Measurements from ENCODE around the gene C19orf25. TPM values are rescaled to one million over a fixed set of nuclear protein-coding genes. Genes with fewer than 3 reads are reported as not detected.

C19orf25 gene
- total RNA-seq: 30.6 TPM

GRCh38 chr19:1478934-1479707 lies at the start of gene C19orf25:
TSS of gene C19orf25 (minus strand) at chr19:1479215. CDS start at chr19:1478903, 312 bp downstream.

GRCh38 chr19:1523412-1524286 lies 44.6 kb upstream of the C19orf25 start, which contains the start of gene PLK5:
TSS of gene PLK5 (plus strand) at chr19:1524077. CDS start at chr19:1526997, 2,920 bp downstream.

GRCh38 chr19:1512671-1513498 lies 33.9 kb upstream of the C19orf25 start, which contains the start of gene ADAMTSL5:
TSS of gene ADAMTSL5 (minus strand) at chr19:1513019. CDS start at chr19:1510943, 2,076 bp downstream.

GRCh38 chr19:1491114-1491848 lies 12.3 kb upstream of the C19orf25 start, which contains the start of gene REEP6:
TSS of gene REEP6 (plus strand) at chr19:1491181. CDS start at chr19:1491270, 89 bp downstream.

GRCh38 chr19:1490311-1491113 lies 11.5 kb upstream of the C19orf25 start, which contains the start of gene PCSK4:
TSS of gene PCSK4 (minus strand) at chr19:1490350. CDS start at chr19:1490346, 4 bp downstream.

DNA sequence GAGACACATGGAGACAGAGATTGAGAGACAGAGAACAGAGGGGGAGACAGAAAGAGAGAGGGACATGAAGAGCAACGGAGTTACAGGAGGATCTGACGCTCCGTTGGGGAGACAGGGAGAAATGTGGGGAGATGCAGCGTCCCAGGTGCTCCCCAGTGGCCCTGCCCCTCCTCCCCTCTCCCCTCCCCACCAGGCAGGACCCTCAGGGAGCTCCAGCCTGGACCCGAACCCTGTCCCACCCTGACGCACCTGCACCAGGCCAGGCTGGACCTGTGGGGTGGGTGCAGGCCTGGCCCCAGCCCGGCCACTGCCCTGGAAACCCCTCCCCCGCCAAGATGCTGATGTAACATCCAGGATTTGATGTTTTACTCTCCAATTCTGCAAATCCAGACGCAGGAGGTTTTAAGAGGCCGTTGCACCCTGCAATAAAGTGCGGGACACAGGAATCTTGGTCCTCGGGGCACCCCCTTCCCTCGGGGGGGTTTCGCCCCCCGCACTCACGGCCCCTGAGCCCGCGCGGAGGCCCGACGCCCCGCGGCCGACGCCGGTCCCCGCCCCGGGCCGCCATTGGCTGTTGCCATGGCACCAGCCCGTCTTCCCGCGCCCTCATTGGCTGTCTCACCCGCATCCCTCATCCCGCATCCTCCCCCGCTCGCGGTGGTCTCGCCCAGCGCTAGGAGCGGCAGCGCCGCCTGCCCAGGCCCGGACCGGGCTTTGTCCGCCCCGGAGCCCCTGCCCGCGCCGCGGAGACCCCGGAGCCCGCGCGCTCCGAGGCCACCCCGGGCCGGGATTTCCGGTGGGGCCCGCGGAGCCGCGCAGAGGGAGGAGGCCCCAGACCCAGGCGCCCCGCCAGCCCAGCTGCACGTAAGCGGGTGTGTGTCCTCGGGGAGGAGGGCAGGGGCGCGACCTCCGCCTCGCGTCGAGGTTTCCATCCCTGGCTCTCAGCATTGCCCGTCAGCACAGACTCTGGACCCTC lies 29.3 kb downstream of the C19orf25 start, which contains the start of gene APC2:
TSS of gene APC2 (plus strand) at position 655 of the 976 bp plus-strand sequence. CDS start 2,881 bp downstream, outside the sequence.

GRCh38 chr19:1438035-1438932 lies 40.7 kb downstream of the C19orf25 start, which contains the start of gene RPS15:
TSS of gene RPS15 (plus strand) at chr19:1438396. CDS start at chr19:1438426, 30 bp downstream.

Other genes starting within 250 kb of the C19orf25 start
- 6.2 TPM for gene CBARP, start 241.2 kb downstream of the C19orf25 start, total RNA-seq
- gene ATP5F1D, start 237.5 kb downstream of the C19orf25 start, total RNA-seq: 30.1 TPM
- 48.5 TPM for gene MIDN, start 230.6 kb downstream of the C19orf25 start, total RNA-seq
- 961 TPM for gene CIRBP, start 209.9 kb downstream of the C19orf25 start, total RNA-seq
- 14.2 TPM for gene FAM174C, start 203.7 kb downstream of the C19orf25 start, total RNA-seq
- gene EFNA2, start 193.3 kb downstream of the C19orf25 start, total RNA-seq: 12.1 TPM
- gene NDUFS7, start 95.3 kb downstream of the C19orf25 start, total RNA-seq: 69.5 TPM
- 26.2 TPM for gene GAMT, start 77.7 kb downstream of the C19orf25 start, total RNA-seq
- 45.7 TPM for gene DAZAP1, start 71.6 kb downstream of the C19orf25 start, total RNA-seq
- 926 TPM for gene RPS15, start 40.8 kb downstream of the C19orf25 start, total RNA-seq
- gene APC2, start 29.1 kb downstream of the C19orf25 start, total RNA-seq: 112 TPM
- gene PCSK4, start 11.1 kb upstream of the C19orf25 start, total RNA-seq: 8.0 TPM
- gene REEP6, start 12.0 kb upstream of the C19orf25 start, total RNA-seq: 20.6 TPM
- 5.2 TPM for gene ADAMTSL5, start 33.8 kb upstream of the C19orf25 start, total RNA-seq
- 0.16 TPM for gene PLK5, start 44.9 kb upstream of the C19orf25 start, total RNA-seq
- 31.4 TPM for gene MEX3D, start 89.1 kb upstream of the C19orf25 start, total RNA-seq
- 82.3 TPM for gene MBD3, start 113.7 kb upstream of the C19orf25 start, total RNA-seq
- 21.9 TPM for gene UQCR11, start 126.2 kb upstream of the C19orf25 start, total RNA-seq
- 88.8 TPM for gene TCF3, start 173.4 kb upstream of the C19orf25 start, total RNA-seq